GM12878 (cell line): ENCODE data around the gene FERMT3. TPM values are rescaled to one million over a fixed set of nuclear protein-coding genes. Genes with fewer than 3 reads are reported as not detected.

Experiments used
- BCL11A ChIP-seq: IDR thresholded peaks from 2 replicates; pipeline ENCODE4 v1.6.1; 2011; ENCODE audit warnings: low read depth, low read length
- BCLAF1 ChIP-seq: fragments of 450-650 bp; IDR thresholded peaks from 2 replicates; pipeline ENCODE4 v1.6.1; 2017; ENCODE audit warnings: antibody characterized with exemption, mild to moderate bottlenecking, moderate library complexity
- BHLHE40 ChIP-seq, 2 experiments: fragments of 450-650 bp in 1 of 2; IDR thresholded peaks; 2 replicates each; pipeline ENCODE4 v1.6.1; 2011 to 2017; ENCODE audit warnings: low read depth in 2 of 2, borderline replicate concordance in 1 of 2, improper control_type of control experiment in 1 of 2, low read length in 1 of 2, mild to moderate bottlenecking in 1 of 2
- CHD2 ChIP-seq: IDR thresholded peaks from 2 replicates; pipeline ENCODE4 v1.6.1; 2011; ENCODE audit warnings: low read depth, low read length, improper control_type of control experiment, borderline replicate concordance
- CREB1 ChIP-seq: IDR thresholded peaks from 2 replicates; pipeline ENCODE4 v1.6.1; 2012; ENCODE audit warnings: low read depth, mild to moderate bottlenecking, inconsistent platforms
- IRF3 ChIP-seq: fragments of 450-650 bp; IDR thresholded peaks from 2 replicates; pipeline ENCODE4 v1.6.1; 2014; ENCODE audit warnings: mild to moderate bottlenecking
- MEF2A ChIP-seq: IDR thresholded peaks from 2 replicates; pipeline ENCODE4 v1.6.1; 2011; ENCODE audit warnings: low read depth, mild to moderate bottlenecking, low read length, moderate library complexity; ENCODE audit not compliant: insufficient read depth
- MLLT1 ChIP-seq: fragments of 450-650 bp; IDR thresholded peaks from 2 replicates; pipeline ENCODE4 v1.6.1; 2016; ENCODE audit warnings: mild to moderate bottlenecking
- MTA2 ChIP-seq: fragments of 450-650 bp; IDR thresholded peaks from 2 replicates; pipeline ENCODE4 v1.6.1; 2016; ENCODE audit warnings: low read depth, mild to moderate bottlenecking, moderate library complexity
- NFYA ChIP-seq: IDR thresholded peaks from 2 replicates; pipeline ENCODE4 v1.6.1; 2011; ENCODE audit warnings: low read depth, mild to moderate bottlenecking, low read length, improper control_type of control experiment, borderline replicate concordance
- NKRF ChIP-seq: fragments of 450-650 bp; conservative IDR thresholded peaks from 2 replicates; pipeline ENCODE4 v1.6.1; 2017; ENCODE audit warnings: mild to moderate bottlenecking, moderate library complexity
- POLR2AphosphoS5 ChIP-seq: IDR thresholded peaks from 2 replicates; pipeline ENCODE4 v1.6.1; 2011; ENCODE audit warnings: mild to moderate bottlenecking, low read length, inconsistent platforms
- REST ChIP-seq: IDR thresholded peaks from 2 replicates; pipeline ENCODE4 v1.6.1; 2012; ENCODE audit warnings: mild to moderate bottlenecking, low read depth, low read length
- SMC3 ChIP-seq: IDR thresholded peaks from 2 replicates; pipeline ENCODE4 v1.6.1; 2011; ENCODE audit warnings: low read length, improper control_type of control experiment, borderline replicate concordance
- SPI1 ChIP-seq: IDR thresholded peaks from 2 replicates; pipeline ENCODE4 v1.6.1; 2011; ENCODE audit warnings: low read depth, mild to moderate bottlenecking, low read length, moderate library complexity, borderline replicate concordance; ENCODE audit not compliant: insufficient read depth
- STAT3 ChIP-seq: IDR thresholded peaks from 2 replicates; pipeline ENCODE4 v1.6.1; 2011; ENCODE audit warnings: low read depth, low read length, improper control_type of control experiment
- TAF1 ChIP-seq: IDR thresholded peaks from 2 replicates; pipeline ENCODE4 v1.6.1; 2011; ENCODE audit warnings: mild to moderate bottlenecking, low read depth, low read length, borderline replicate concordance
- TCF12 ChIP-seq: IDR thresholded peaks from 2 replicates; pipeline ENCODE4 v1.6.1; 2011; ENCODE audit warnings: low read depth, mild to moderate bottlenecking, low read length
- TCF7 ChIP-seq: IDR thresholded peaks from 2 replicates; pipeline ENCODE4 v1.6.1; 2014; ENCODE audit warnings: antibody characterized with exemption, borderline replicate concordance
- ZSCAN29 ChIP-seq: fragments of 450-650 bp; IDR thresholded peaks from 2 replicates; pipeline ENCODE4 v1.6.1; 2017; ENCODE audit warnings: mild to moderate bottlenecking, moderate library complexity
- polyA plus RNA-seq, 11 experiments: library from polyadenylated mRNA; depleted of rRNA in 4 of 11; unstranded in 6 of 11; stranded (reverse) in 5 of 11; fragments of >200 nt; fragmentation: Nextera tagmentation in 4 of 11; fragmentation: Illumina TruSeq in 1 of 11; extraction: Ambion mirVana in 4 of 11; extraction: Trizol in 1 of 11; gene quantifications; 1 replicate in 1 of 11; 2 replicates in 10 of 11; pipeline versions ENCODE4 v1.2.1 to v1.2.3, GENCODE V29; 2011 to 2016; ENCODE audit warnings: inconsistent platforms in 2 of 11, missing spikeins in 2 of 11, low read depth in 1 of 11
- total RNA-seq, 4 experiments: library from RNA; depleted of rRNA in 3 of 4; stranded (reverse); fragments of >200 nt in 3 of 4; fragmentation: Illumina TruSeq in 1 of 4; extraction: Trizol in 1 of 4; gene quantifications; 2 replicates each; pipeline versions ENCODE4 v1.2.1 to v1.2.3, GENCODE V29; 2013 to 2021

FERMT3 gene
- total and polyA plus RNA-seq, 10 of the 15 experiments (the other 5 are each of a cell fraction or from before 2014, with no cell fraction given) = 2.0 to 211 (median 114) TPM

- TF ChIP-seq MLLT1 = no peak
- TF ChIP-seq TAF1 = peak; percentile 96
- TF ChIP-seq SMC3 = no peak
- TF ChIP-seq TCF12 = no peak; the same call in 1 of the 2 replicates
- TF ChIP-seq BCL11A = no peak
- TF ChIP-seq TCF7 = no peak
- TF ChIP-seq BHLHE40 (IDR thresholded peaks at IDR 0.05; ENCODE audit: borderline replicate concordance in 1 of 2, low read depth in 2 of 2, low read length in 1 of 2) = peak; percentile 68 to 77
- TF ChIP-seq MTA2 = no peak
- no peak for TF ChIP-seq ZSCAN29
- no peak for TF ChIP-seq CREB1
- no peak for TF ChIP-seq IRF3
- no peak for TF ChIP-seq BCLAF1
- no peak for TF ChIP-seq NFYA
- peak; percentile 95 for TF ChIP-seq NKRF
- peak; percentile 98 for TF ChIP-seq POLR2AphosphoS5
- no peak for TF ChIP-seq MEF2A
- TF ChIP-seq REST = no peak
- TF ChIP-seq SPI1 = no peak
- TF ChIP-seq STAT3 = no peak
- no peak for TF ChIP-seq CHD2
Observed at GRCh38 chr11:64185175-64185692, 21.3 kb upstream of the FERMT3 start (continued).
